IMR-90 (cell line): Measurements from ENCODE around the gene PTGES. TPM values are rescaled to one million over a fixed set of nuclear protein-coding genes. Genes with fewer than 3 reads are reported as not detected.

Source experiments
- ATAC-seq: fragments of 200-7000 bp; cut with Tn5 transposase; 2 replicates; pipeline ENCODE4 v1.9.1; 2020; ENCODE audit warnings: low read depth, mild to moderate bottlenecking, moderate library complexity
- BruUV-seq: library from RNA; stranded (reverse); fragments of 400-500 nt; replicated peaks from 2 replicates; lab custom pipeline; 2021; lab: Mats Ljungman, UMichigan
- CTCF ChIA-PET: fragments of 300-600 bp; formaldehyde crosslinking; extraction: SDS; loops from one replicate; lab custom pipeline; 2021; ENCODE audit warnings: antibody characterized with exemption; lab: Yijun Ruan, JAX
- POLR2A ChIA-PET: fragments of 300-600 bp; sonication (Branson Sonifier 250); formaldehyde crosslinking; loops from one replicate; lab custom pipeline; 2022; ENCODE audit warnings: antibody characterized with exemption; ENCODE audit not compliant: unreplicated experiment; lab: Charles Lee
- DNase-seq: peaks from one replicate; pipeline ENCODE4 v3.0.0; 2013
- H2AFZ ChIP-seq: replicated peaks from 2 replicates; pipeline ENCODE3; 2013; ENCODE audit warnings: low read length, mild to moderate bottlenecking; ENCODE audit not compliant: poor library complexity
- H2AK5ac ChIP-seq: 2 replicates; pipeline ENCODE4 v1.6.1; 2013; ENCODE audit warnings: low read depth, low read length, inconsistent platforms
- H2AK9ac ChIP-seq: replicated peaks from 2 replicates; pipeline ENCODE3; 2013; ENCODE audit warnings: mild to moderate bottlenecking, low read depth, low read length, moderate library complexity; ENCODE audit not compliant: poor library complexity
- H2BK120ac ChIP-seq: 2 replicates; pipeline ENCODE4 v1.6.1; 2013; ENCODE audit warnings: low read depth, low read length, inconsistent platforms
- H2BK15ac ChIP-seq: 3 replicates; pipeline ENCODE4 v1.6.1; 2013; ENCODE audit warnings: low read depth, low read length, inconsistent platforms
- H2BK20ac ChIP-seq: 2 replicates; pipeline ENCODE4 v1.6.1; 2013; ENCODE audit warnings: low read depth, mild to moderate bottlenecking, inconsistent platforms, low read length, moderate library complexity
- H2BK5ac ChIP-seq: 2 replicates; pipeline ENCODE4 v1.6.1; 2013; ENCODE audit warnings: mild to moderate bottlenecking, low read depth, low read length, inconsistent platforms; ENCODE audit not compliant: poor library complexity, severe bottlenecking
- H3K14ac ChIP-seq: replicated peaks from 2 replicates; pipeline ENCODE4 v1.6.1; 2013; ENCODE audit warnings: low read depth, low read length, inconsistent platforms
- H3K18ac ChIP-seq: 2 replicates; pipeline ENCODE4 v1.6.1; 2013; ENCODE audit warnings: low read depth, low read length, control low read depth
- H3K23ac ChIP-seq: 2 replicates; pipeline ENCODE4 v1.6.1; 2013; ENCODE audit warnings: low read depth, low read length, inconsistent platforms
- H3K27ac ChIP-seq: 2 replicates; pipeline ENCODE4 v1.5.1; 2013; ENCODE audit warnings: mild to moderate bottlenecking, control low read depth, low read length; ENCODE audit not compliant: insufficient read depth
- H3K27me3 ChIP-seq: 2 replicates; pipeline ENCODE4 v1.6.1; 2013; ENCODE audit warnings: low read length; ENCODE audit not compliant: control insufficient read depth, insufficient read depth
- H3K36me3 ChIP-seq: 2 replicates; pipeline ENCODE4 v1.6.1; 2013; ENCODE audit warnings: low read length, mixed read lengths; ENCODE audit not compliant: control insufficient read depth, insufficient read depth
- H3K4ac ChIP-seq: 2 replicates; pipeline ENCODE4 v1.6.1; 2013; ENCODE audit warnings: low read depth, low read length, inconsistent platforms
- H3K4me1 ChIP-seq: 2 replicates; pipeline ENCODE4 v1.6.1; 2013; ENCODE audit warnings: low read length, mixed read lengths; ENCODE audit not compliant: control insufficient read depth, insufficient read depth
- H3K4me2 ChIP-seq: 2 replicates; pipeline ENCODE4 v1.6.1; 2013; ENCODE audit warnings: low read depth, mild to moderate bottlenecking, control low read depth, low read length, moderate library complexity
- H3K4me3 ChIP-seq: 2 replicates; pipeline ENCODE4 v1.5.1; 2013; ENCODE audit warnings: low read depth, mild to moderate bottlenecking, control low read depth, low read length, moderate library complexity; ENCODE audit not compliant: insufficient read depth
- H3K56ac ChIP-seq: 2 replicates; pipeline ENCODE4 v1.6.1; 2013; ENCODE audit warnings: low read length, inconsistent platforms; ENCODE audit not compliant: insufficient read depth; ENCODE audit errors: extremely low read depth
- H3K79me1 ChIP-seq, 2 experiments: 2 replicates each; pipeline ENCODE4 v1.6.1; 2013; ENCODE audit warnings: low read length in 2 of 2, inconsistent platforms in 1 of 2, low read depth in 1 of 2
- H3K9ac ChIP-seq: 2 replicates; pipeline ENCODE4 v1.6.1; 2013; ENCODE audit warnings: low read depth, low read length, control low read depth
- H3K9me1 ChIP-seq: 2 replicates; pipeline ENCODE4 v1.6.1; 2013; ENCODE audit warnings: low read length, inconsistent platforms; ENCODE audit not compliant: insufficient read depth
- H3K9me3 ChIP-seq: 2 replicates; pipeline ENCODE4 v1.6.1; 2013; ENCODE audit warnings: low read length; ENCODE audit not compliant: control insufficient read depth, insufficient read depth
- H4K20me1 ChIP-seq: 2 replicates; pipeline ENCODE4 v1.6.1; 2013; ENCODE audit warnings: low read length, inconsistent platforms; ENCODE audit not compliant: insufficient read depth
- H4K5ac ChIP-seq: 2 replicates; pipeline ENCODE4 v1.6.1; 2013; ENCODE audit warnings: mild to moderate bottlenecking, low read depth, low read length, control low read depth
- H4K8ac ChIP-seq, 2 experiments: 2 replicates each; pipeline ENCODE4 v1.6.1; 2013; ENCODE audit warnings: low read depth in 2 of 2, low read length in 2 of 2, control low read depth in 1 of 2, inconsistent platforms in 1 of 2
- H4K91ac ChIP-seq: 2 replicates; pipeline ENCODE4 v1.6.1; 2013; ENCODE audit warnings: low read depth, low read length, inconsistent platforms; ENCODE audit not compliant: insufficient read depth
- BHLHE40 ChIP-seq: fragments of 150-350 bp; IDR thresholded peaks from 2 replicates; pipeline ENCODE4 v1.6.1; 2016; ENCODE audit warnings: mild to moderate bottlenecking, low read depth, low read length
- CEBPB ChIP-seq: IDR thresholded peaks from 2 replicates; pipeline ENCODE4 v1.6.1; 2012; ENCODE audit warnings: low read depth, low read length, improper control_type of control experiment
- CHD1 ChIP-seq: IDR thresholded peaks from 2 replicates; pipeline ENCODE4 v1.6.1; 2012; ENCODE audit warnings: low read depth, low read length, improper control_type of control experiment
- FOS ChIP-seq: fragments of 150-350 bp; IDR thresholded peaks from 2 replicates; pipeline ENCODE4 v1.6.1; 2016; ENCODE audit warnings: low read depth, low read length
- MAFK ChIP-seq: IDR thresholded peaks from 2 replicates; pipeline ENCODE4 v1.6.1; 2012; ENCODE audit warnings: low read depth, low read length, improper control_type of control experiment
- MAZ ChIP-seq: IDR thresholded peaks from 2 replicates; pipeline ENCODE4 v1.6.1; 2012; ENCODE audit warnings: low read depth, mild to moderate bottlenecking, low read length, improper control_type of control experiment, moderate library complexity, borderline replicate concordance
- MXI1 ChIP-seq: IDR thresholded peaks from 2 replicates; pipeline ENCODE4 v1.6.1; 2012; ENCODE audit warnings: low read depth, mild to moderate bottlenecking, low read length, moderate library complexity, borderline replicate concordance
- NFE2L2 ChIP-seq: fragments of 150-350 bp; IDR thresholded peaks from 2 replicates; pipeline ENCODE4 v1.6.1; 2016; ENCODE audit warnings: low read depth, mild to moderate bottlenecking, low read length
- RAD21 ChIP-seq: IDR thresholded peaks from 2 replicates; pipeline ENCODE4 v1.6.1; 2012; ENCODE audit warnings: low read length, improper control_type of control experiment
- RCOR1 ChIP-seq: IDR thresholded peaks from 2 replicates; pipeline ENCODE4 v1.6.1; 2012; ENCODE audit warnings: mild to moderate bottlenecking, low read length, improper control_type of control experiment; ENCODE audit not compliant: insufficient replicate concordance
- RFX5 ChIP-seq: IDR thresholded peaks from 2 replicates; pipeline ENCODE4 v1.8.0; 2012; ENCODE audit warnings: low read depth, mild to moderate bottlenecking, low read length, moderate library complexity
- SMC3 ChIP-seq: fragments of 150-350 bp; IDR thresholded peaks from 2 replicates; pipeline ENCODE4 v1.6.1; 2016; ENCODE audit warnings: low read depth, mild to moderate bottlenecking, antibody characterized with exemption, low read length, moderate library complexity
- WGBS, 2 experiments: methylation state at CpG; one replicate each; pipeline versions ENCODE4 v1.1.5 to v1.1.7; 2013; ENCODE audit warnings: missing lambda C conversion rate in 2 of 2; ENCODE audit not compliant: insufficient read length in 1 of 2; ENCODE audit errors: extremely low coverage in 2 of 2; 5-methylcytosine and 5-hydroxymethylcytosine counted together
- dilution Hi-C: fragments of 300-500 bp; cut with HindIII; formaldehyde crosslinking; loops from one replicate; pipeline ENCODE4 v1.14.3; 2018; ENCODE audit warnings: low sequenced_read_pairs; ENCODE audit not compliant: unreplicated experiment
- in situ Hi-C: fragments of 300-500 bp; cut with MboI; formaldehyde crosslinking; loops from 3 replicates; pipeline ENCODE4 v1.14.3; 2019; ENCODE audit warnings: low sequenced_read_pairs, inconsistent platforms, mixed read lengths
- intact Hi-C: fragments of 100-400 bp; cut with micrococcal nuclease; formaldehyde crosslinking; loops from 2 replicates; pipeline ENCODE4 v1.10.0; 2022
- polyA plus RNA-seq, 3 experiments: library from polyadenylated mRNA; depleted of rRNA; stranded (reverse); fragments of >200 nt; gene quantifications; 2 replicates each; pipeline ENCODE4 v1.2.3, GENCODE V29; 2012; ENCODE audit warnings: low replicate concordance in 1 of 3
- total RNA-seq: library from RNA; depleted of rRNA; stranded (reverse); fragments of >200 nt; gene quantifications from 2 replicates; pipeline ENCODE4 v1.2.3, GENCODE V29; 2012
- TF ChIP-seq, protein P1 (sequence below): conservative IDR thresholded peaks from 2 replicates; pipeline ENCODE4 v1.5.1; 2012; ENCODE audit warnings: mild to moderate bottlenecking, low read depth, low read length, improper control_type of control experiment
- TF ChIP-seq, protein P2 (sequence below): fragments of 150-350 bp; IDR thresholded peaks from 2 replicates; pipeline ENCODE4 v1.6.1; 2017; ENCODE audit warnings: mild to moderate bottlenecking, antibody characterized with exemption, low read length, low read depth

Gene PTGES
- total and polyA plus RNA-seq, 2 of the 4 experiments (the other 2 are of a cell fraction): 3.2 to 6.3 TPM

DNA sequence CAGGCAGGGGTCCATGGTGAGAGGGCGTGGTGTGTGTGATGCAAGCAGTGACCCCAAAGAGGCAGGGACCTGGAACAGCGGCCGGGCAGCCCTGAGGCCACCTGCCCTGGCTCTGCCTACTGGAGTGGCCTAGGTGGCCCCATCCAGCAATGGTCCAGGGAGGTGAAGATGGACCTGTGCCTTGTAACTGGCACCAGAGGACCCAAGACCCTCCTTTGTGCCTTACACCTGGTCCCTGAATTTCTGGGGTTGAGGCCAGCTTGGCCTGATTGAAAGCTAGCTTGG is 42.7 kb downstream of the PTGES start (continued):
- TF ChIP-seq FOS (no peak), RAD21 (no peak), SMC3 (no peak), MAZ (no peak), RCOR1 (no peak)

DNA sequence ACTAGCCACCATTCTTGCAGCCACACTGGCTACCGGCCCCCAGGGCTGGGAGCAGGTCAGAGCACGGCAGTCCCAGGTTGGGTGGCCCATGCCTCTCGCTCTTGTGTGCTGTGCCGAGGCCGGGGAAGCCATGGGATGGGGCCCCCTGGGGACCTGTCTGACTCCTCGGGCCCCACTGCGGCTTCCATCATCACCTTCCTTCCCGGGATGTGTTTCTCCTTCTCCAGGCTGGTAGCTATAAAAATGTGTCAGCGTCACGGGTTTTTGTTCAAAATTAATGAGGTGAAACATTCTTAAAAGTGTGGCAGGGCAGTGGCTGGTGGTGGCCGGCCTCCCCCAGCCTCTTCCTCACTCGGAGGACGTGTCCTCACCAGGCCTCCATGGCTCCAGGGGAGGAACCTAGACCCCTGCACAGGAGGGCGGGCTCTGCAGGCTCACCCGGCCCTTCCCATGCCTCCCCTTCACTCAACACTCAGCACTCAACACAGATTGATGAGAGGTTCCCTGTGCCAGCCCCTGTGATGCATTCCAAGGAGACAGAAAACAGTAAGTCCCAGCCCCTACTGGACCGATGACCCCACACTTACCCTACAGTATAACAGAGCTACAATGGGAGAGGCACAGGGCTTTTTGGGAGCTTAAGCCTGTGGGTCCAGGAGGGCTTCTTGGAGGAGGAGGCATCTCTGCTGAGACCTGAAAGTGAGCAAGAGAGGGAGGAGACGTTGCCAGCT is 43.2 kb downstream of the PTGES start:
- Histone ChIP-seq H2BK120ac (peak overlapping the region; percentile 71), H3K9me1 (peaks cover 41% of the 10 kb centered on the region), H3K4ac (peak overlapping the region; percentile 79), H3K27ac (peak overlapping the region; percentile 75), H3K14ac (peak overlapping the region; percentile 84), H3K18ac (peak overlapping the region; percentile 56; the same call in 1 of the 2 replicates), H3K4me3 (no peak overlapping the region), H2BK5ac (peak overlapping the region; percentile 71), H2AK5ac (peak overlapping the region; percentile 95), H3K36me3 (peaks cover 2% of the 10 kb centered on the region; the same call in 1 of the 2 replicates), H2BK15ac (peak overlapping the region; percentile 94; the same call in 2 of the 3 replicates), H4K8ac (peak overlapping the region; percentile 29 to 82; a peak in 2 of 4 replicates), H3K4me1 (peaks cover 41% of the 10 kb centered on the region), H4K20me1 (peaks cover 5% of the 10 kb centered on the region; the same call in 1 of the 2 replicates), H3K4me2 (no peak overlapping the region), H3K9ac (peak overlapping the region; percentile 13; the same call in 1 of the 2 replicates), H4K91ac (peak overlapping the region; percentile 86), H3K79me1 (peaks cover 13 to 67% of the 10 kb centered on the region in 2 experiments), H3K23ac (peak overlapping the region; percentile 79), H3K56ac (0 out of 2 replicates have a peak overlapping the region, but pooled peaks have one; percentile 48), H3K27me3 (no peaks in the 10 kb centered on the region), H2BK20ac (peak overlapping the region; percentile 68), H2AK9ac (peak overlapping the region; percentile 70), H2AFZ (peak overlapping the region; percentile 73), H3K9me3 (no peaks in the 10 kb centered on the region), H4K5ac (peak overlapping the region; percentile 56)
- WGBS, 2 experiments: 69% methylated on average over 3 of the region's 17 CpGs; no CpG with 5 or more reads in 1 of the 2 experiments
- DNase-seq (no peak), ATAC-seq (no peak)
- ChIA-PET CTCF (no interaction called here), POLR2A (no interaction called here)
- in situ Hi-C loops: no loop called here
- intact Hi-C loops: loop anchor here (5.0 kb wide), 1 partner anchor 42 kb away; the partner anchor contains the start of gene PRRX2
- BruUV-seq: no TSS peak
- dilution Hi-C loops: no loop called here
- TF ChIP-seq, protein P1, sequence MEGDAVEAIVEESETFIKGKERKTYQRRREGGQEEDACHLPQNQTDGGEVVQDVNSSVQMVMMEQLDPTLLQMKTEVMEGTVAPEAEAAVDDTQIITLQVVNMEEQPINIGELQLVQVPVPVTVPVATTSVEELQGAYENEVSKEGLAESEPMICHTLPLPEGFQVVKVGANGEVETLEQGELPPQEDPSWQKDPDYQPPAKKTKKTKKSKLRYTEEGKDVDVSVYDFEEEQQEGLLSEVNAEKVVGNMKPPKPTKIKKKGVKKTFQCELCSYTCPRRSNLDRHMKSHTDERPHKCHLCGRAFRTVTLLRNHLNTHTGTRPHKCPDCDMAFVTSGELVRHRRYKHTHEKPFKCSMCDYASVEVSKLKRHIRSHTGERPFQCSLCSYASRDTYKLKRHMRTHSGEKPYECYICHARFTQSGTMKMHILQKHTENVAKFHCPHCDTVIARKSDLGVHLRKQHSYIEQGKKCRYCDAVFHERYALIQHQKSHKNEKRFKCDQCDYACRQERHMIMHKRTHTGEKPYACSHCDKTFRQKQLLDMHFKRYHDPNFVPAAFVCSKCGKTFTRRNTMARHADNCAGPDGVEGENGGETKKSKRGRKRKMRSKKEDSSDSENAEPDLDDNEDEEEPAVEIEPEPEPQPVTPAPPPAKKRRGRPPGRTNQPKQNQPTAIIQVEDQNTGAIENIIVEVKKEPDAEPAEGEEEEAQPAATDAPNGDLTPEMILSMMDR: no peak
- no peak for TF ChIP-seq CHD1
- TF ChIP-seq BHLHE40: no peak
- TF ChIP-seq MAZ: no peak
- TF ChIP-seq FOS: no peak
- TF ChIP-seq CEBPB: no peak
- no peak for TF ChIP-seq MAFK
- no peak for TF ChIP-seq RFX5
- TF ChIP-seq, protein P2, sequence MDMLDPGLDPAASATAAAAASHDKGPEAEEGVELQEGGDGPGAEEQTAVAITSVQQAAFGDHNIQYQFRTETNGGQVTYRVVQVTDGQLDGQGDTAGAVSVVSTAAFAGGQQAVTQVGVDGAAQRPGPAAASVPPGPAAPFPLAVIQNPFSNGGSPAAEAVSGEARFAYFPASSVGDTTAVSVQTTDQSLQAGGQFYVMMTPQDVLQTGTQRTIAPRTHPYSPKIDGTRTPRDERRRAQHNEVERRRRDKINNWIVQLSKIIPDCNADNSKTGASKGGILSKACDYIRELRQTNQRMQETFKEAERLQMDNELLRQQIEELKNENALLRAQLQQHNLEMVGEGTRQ: no peak
- no peak for TF ChIP-seq NFE2L2
- TF ChIP-seq MXI1: no peak
